Activated CD8-positive, alpha-beta memory T cell treated with anti-CD3 and anti-CD28 coated beads, Interleukin-2, amount 50 U/mL, for 24 hours (primary cell): ENCODE data around the gene OGFOD1.

ENCODE experiments used
- DNase-seq: peaks from one replicate; pipeline ENCODE4 v3.0.0-alpha.2; 2020; ENCODE audit errors: extremely low read depth

OGFOD1 gene

GRCh38 chr16:56450986-56451752 is at the start of gene OGFOD1, which contains the start of gene NUDT21:
OGFOD1 (plus strand) TSS chr16:56451554; CDS start chr16:56451613, 59 bp downstream.
NUDT21 (minus strand) TSS chr16:56451332; CDS start chr16:56451202, 130 bp downstream.
- peak; percentile 84 for DNase-seq

- DNase-seq = no peak
These were observed 45.2 kb upstream of the OGFOD1 start for GRCh38 chr16:56405977-56406672.

GRCh38 chr16:56408379-56409098 is 42.8 kb upstream of the OGFOD1 start:
- DNase-seq = no peak

- DNase-seq = no peak
These were observed 42.2 kb upstream of the OGFOD1 start for GRCh38 chr16:56409195-56409594.

- DNase-seq = no peak
These were observed 40.2 kb upstream of the OGFOD1 start for GRCh38 chr16:56411123-56411522.

GRCh38 chr16:56411624-56412023 is 39.7 kb upstream of the OGFOD1 start:
- DNase-seq = no peak

GRCh38 chr16:56413381-56413780 is 38.0 kb upstream of the OGFOD1 start:
- DNase-seq = no peak

GRCh38 chr16:56414366-56414765 is 37.0 kb upstream of the OGFOD1 start:
- no peak for DNase-seq

- DNase-seq = no peak
These were observed 35.5 kb upstream of the OGFOD1 start for GRCh38 chr16:56415875-56416274.

- DNase-seq = no peak
These were observed 34.2 kb upstream of the OGFOD1 start for GRCh38 chr16:56417138-56417537.

- no peak for DNase-seq
These were observed 31.4 kb upstream of the OGFOD1 start for GRCh38 chr16:56419740-56420548.

GRCh38 chr16:56420613-56421012 is 30.7 kb upstream of the OGFOD1 start:
- no peak for DNase-seq

GRCh38 chr16:56421313-56421712 is 30.0 kb upstream of the OGFOD1 start:
- DNase-seq = no peak

- no peak for DNase-seq
These were observed 29.2 kb upstream of the OGFOD1 start for GRCh38 chr16:56421976-56422669.

GRCh38 chr16:56422896-56423441 is 28.4 kb upstream of the OGFOD1 start:
- DNase-seq = no peak

GRCh38 chr16:56423584-56424403 is 27.6 kb upstream of the OGFOD1 start:
- no peak for DNase-seq

GRCh38 chr16:56424404-56424764 is 27.0 kb upstream of the OGFOD1 start:
- no peak for DNase-seq

GRCh38 chr16:56424791-56425438 is 26.4 kb upstream of the OGFOD1 start:
- DNase-seq = no peak

- DNase-seq = no peak
These were observed 25.9 kb upstream of the OGFOD1 start, which contains the start of gene AMFR for GRCh38 chr16:56425439-56425832. AMFR (minus strand) TSS chr16:56425545; CDS start chr16:56425327, 218 bp downstream.
